ENCODE measurements around the gene ACSL5. TPM values are rescaled to one million over a fixed set of nuclear protein-coding genes. Genes with fewer than 3 reads are reported as not detected.

ACSL5 gene
- total and polyA plus RNA-seq, 2 donors (not counting 3 experiments of a cell fraction or from before 2014, with no cell fraction given): 1.5 to 2.1 TPM

- Histone ChIP-seq H3K9me3 (replicated peaks; ENCODE audit: control insufficient read depth, insufficient read depth, low read length) (no peaks in the 10 kb centered on the region), H3K27me3 (ENCODE audit: control insufficient read depth in 2 of 2, insufficient read depth in 2 of 2, low read length in 2 of 2) (no peaks in the 10 kb centered on the region), H3K4me1 (ENCODE audit: control insufficient read depth, extremely low read depth, insufficient read depth, low read length) (peaks cover 10% of the 10 kb centered on the region), H3K9me1 (replicated peaks; ENCODE audit: control insufficient read depth, extremely low read depth, insufficient read depth, low read length) (no peaks in the 10 kb centered on the region), H4K20me1 (replicated peaks; ENCODE audit: control insufficient read depth, extremely low read depth, insufficient read depth, low read length) (no peaks in the 10 kb centered on the region), H3K9ac (replicated peaks; ENCODE audit: extremely low read depth, insufficient read depth, low read length) (no peak overlapping the region), H3K27ac (ENCODE audit: insufficient read depth, low read depth, low read length) (no peak overlapping the region), H3K4me2 (ENCODE audit: insufficient read depth, low read length) (no peak overlapping the region), H3K79me2 (ENCODE audit: control insufficient read depth, insufficient read depth, low read length) (no peaks in the 10 kb centered on the region), H2AFZ (ENCODE audit: low read depth, low read length) (no peak overlapping the region), H3K4me3 (replicated peaks in 1 of 3; ENCODE audit: insufficient read depth in 1 of 3, low read depth in 1 of 3, low read length in 3 of 3) (no peak overlapping the region), H3K36me3 (ENCODE audit: control insufficient read depth in 2 of 2, extremely low read depth in 1 of 2, insufficient read depth in 2 of 2, low read length in 2 of 2) (no peaks in the 10 kb centered on the region)
- CTCF ChIA-PET: interaction anchor here (1.0 kb wide), 1 partner anchor 32 kb away, joined by 5 read pairs; no protein-coding TSS in a partner anchor
- POLR2A ChIA-PET: no interaction called here
- dilution Hi-C loops (cut with MboI; ENCODE audit: extremely low pct_ligation_motif_present, low sequenced_read_pairs) (no loop called here), intact Hi-C loops (cut with micrococcal nuclease) (no loop called here)
- no peak for DNase-seq (ENCODE audit: low read depth, low spot score)
- no TSS peak for BruUV-seq (replicated peaks)
- TF ChIP-seq GATA2 (IDR thresholded peaks at IDR 0.05; ENCODE audit: insufficient read depth, insufficient read length, low read depth, low read length): no peak
- no peak for TF ChIP-seq POLR2A (IDR thresholded peaks at IDR 0.05; ENCODE audit: low read depth, low read length)
- no peak for TF ChIP-seq JUN (IDR thresholded peaks at IDR 0.05; ENCODE audit: borderline replicate concordance, insufficient read depth, insufficient read length, low read depth)
- TF ChIP-seq FOS (IDR thresholded peaks at IDR 0.05; ENCODE audit: borderline replicate concordance, insufficient read depth, low read length): no peak
- TF ChIP-seq POLR2AphosphoS5 (IDR thresholded peaks at IDR 0.05; ENCODE audit: insufficient read depth, low read depth, low read length): no peak
- TF ChIP-seq CTCF (IDR thresholded peaks at IDR 0.05; ENCODE audit: extremely low read depth in 1 of 2, insufficient read depth in 1 of 2, low read depth in 1 of 2, low read length in 2 of 2): no peak
- no peak for TF ChIP-seq MAX (IDR thresholded peaks at IDR 0.05; ENCODE audit: insufficient read depth, insufficient read length)
- no peak for TF ChIP-seq EZH2 (IDR thresholded peaks at IDR 0.05; ENCODE audit: borderline replicate concordance, low read depth, low read length, severe bottlenecking)
- no peak for TF ChIP-seq MYC (IDR thresholded peaks at IDR 0.05; ENCODE audit: low read depth, low read length)
- FAIRE-seq: no peak
These were observed 29.0 kb downstream of the ACSL5 start for GRCh38 chr10:112402917-112403316.

Measured in endothelial cell of umbilical vein (primary cell).